ENCODE measurements around the gene SLC30A2.

SLC30A2 gene

GRCh38 chr1:26043765-26044164, 2.2 kb downstream of the SLC30A2 start:
- TF ChIP-seq, protein P1, sequence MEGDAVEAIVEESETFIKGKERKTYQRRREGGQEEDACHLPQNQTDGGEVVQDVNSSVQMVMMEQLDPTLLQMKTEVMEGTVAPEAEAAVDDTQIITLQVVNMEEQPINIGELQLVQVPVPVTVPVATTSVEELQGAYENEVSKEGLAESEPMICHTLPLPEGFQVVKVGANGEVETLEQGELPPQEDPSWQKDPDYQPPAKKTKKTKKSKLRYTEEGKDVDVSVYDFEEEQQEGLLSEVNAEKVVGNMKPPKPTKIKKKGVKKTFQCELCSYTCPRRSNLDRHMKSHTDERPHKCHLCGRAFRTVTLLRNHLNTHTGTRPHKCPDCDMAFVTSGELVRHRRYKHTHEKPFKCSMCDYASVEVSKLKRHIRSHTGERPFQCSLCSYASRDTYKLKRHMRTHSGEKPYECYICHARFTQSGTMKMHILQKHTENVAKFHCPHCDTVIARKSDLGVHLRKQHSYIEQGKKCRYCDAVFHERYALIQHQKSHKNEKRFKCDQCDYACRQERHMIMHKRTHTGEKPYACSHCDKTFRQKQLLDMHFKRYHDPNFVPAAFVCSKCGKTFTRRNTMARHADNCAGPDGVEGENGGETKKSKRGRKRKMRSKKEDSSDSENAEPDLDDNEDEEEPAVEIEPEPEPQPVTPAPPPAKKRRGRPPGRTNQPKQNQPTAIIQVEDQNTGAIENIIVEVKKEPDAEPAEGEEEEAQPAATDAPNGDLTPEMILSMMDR (IDR thresholded peaks at IDR 0.05; ENCODE audit: low read length, missing control alignments): no peak
- no peak for DNase-seq (ENCODE audit: low read depth)
- H3K4me3 ChIP-seq (replicated peaks; ENCODE audit: low read depth, low read length): no peak overlapping the region

DNA sequence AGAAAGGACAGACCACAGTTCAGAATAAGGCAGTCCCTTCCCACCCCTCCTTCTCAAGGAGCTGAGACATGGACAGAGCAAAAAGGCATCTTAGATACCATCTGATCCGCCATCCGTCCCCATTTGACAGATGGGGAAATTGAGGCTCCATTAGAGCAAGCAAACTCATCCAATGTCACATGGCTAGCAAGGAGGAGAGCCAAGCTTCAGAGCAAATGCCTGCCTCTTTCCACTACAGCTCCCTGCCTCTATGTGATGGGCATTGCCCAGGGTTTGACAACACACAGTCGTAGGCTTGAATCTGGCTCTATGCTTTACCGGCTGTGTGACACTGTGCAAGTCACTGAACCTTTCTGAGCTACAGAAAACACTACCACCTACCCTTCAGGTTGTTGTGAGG, 3.9 kb downstream of the SLC30A2 start:
- no peak overlapping the region for H3K4me3 ChIP-seq (replicated peaks; ENCODE audit: low read depth, low read length)
- TF ChIP-seq, protein P1 (IDR thresholded peaks at IDR 0.05; ENCODE audit: low read length, missing control alignments): no peak
- DNase-seq (ENCODE audit: low read depth): no peak

DNA sequence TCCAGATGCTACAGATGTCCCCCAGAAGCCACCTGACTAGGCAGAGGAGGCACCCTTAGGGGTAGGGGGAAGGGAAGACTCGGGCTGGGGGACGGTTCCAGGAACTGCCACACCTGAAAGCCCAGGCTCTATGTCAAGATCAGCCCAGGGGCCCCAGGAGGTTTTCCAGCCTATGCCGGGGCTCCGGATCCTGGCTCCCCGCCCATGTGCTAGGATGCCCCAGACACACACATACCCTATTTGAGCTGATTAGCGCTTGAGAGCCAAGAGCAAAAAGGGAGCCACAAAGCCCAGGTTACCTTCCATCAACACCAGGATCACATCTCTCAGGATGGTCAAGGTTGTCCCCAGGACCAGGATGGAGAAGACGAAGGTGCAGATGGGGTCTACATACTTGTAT, 4.5 kb downstream of the SLC30A2 start:
- TF ChIP-seq, protein P1 (IDR thresholded peaks at IDR 0.05; ENCODE audit: low read length, missing control alignments): no peak
- no peak for DNase-seq (ENCODE audit: low read depth)
- no peak overlapping the region for H3K4me3 ChIP-seq (replicated peaks; ENCODE audit: low read depth, low read length)

DNA sequence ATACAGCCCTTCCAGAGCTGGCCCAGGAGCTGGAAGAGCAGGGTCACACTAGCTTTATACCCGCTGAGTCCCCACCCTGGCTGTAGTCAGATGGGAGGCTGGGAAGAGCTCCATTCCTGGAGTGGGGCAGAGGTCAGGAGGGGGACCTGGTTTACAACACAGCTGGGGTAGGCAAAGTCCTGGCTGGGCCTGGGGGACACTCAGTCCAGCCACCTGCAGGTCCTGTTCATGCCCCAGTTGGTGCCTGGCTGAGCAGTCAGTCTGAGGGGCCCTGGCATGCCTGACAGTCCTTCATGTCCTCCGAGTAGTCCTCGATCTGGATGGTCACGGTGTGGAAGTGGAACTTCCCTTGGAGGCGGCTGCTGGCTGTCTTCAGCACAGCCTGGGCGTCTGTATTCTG, 7.0 kb downstream of the SLC30A2 start:
- no peak for DNase-seq (ENCODE audit: low read depth)
- H3K4me3 ChIP-seq (replicated peaks; ENCODE audit: low read depth, low read length): no peak overlapping the region
- TF ChIP-seq, protein P1 (IDR thresholded peaks at IDR 0.05; ENCODE audit: low read length, missing control alignments): no peak

DNA sequence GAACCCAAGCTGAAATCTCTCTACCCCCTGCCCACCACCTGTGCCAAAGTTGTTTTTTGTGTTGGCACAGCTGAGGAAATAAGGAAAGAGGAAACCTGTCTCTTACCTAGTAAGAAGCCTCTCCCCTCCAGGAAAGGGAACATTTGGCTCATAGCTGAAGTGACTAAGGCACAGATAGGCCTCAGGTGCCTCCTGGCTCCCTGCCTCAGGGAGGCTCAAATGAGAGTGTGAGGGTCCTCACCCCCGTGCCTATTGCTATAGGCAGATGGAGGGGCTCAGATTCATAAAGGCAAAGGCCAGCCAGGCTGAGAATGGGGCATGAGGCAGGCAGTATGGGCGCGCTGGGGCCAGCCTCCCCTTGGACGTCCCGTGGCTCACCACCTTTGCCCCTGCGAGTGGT, 7.4 kb downstream of the SLC30A2 start:
- DNase-seq (ENCODE audit: low read depth): no peak
- TF ChIP-seq, protein P1 (IDR thresholded peaks at IDR 0.05; ENCODE audit: low read length, missing control alignments): no peak
- no peak overlapping the region for H3K4me3 ChIP-seq (replicated peaks; ENCODE audit: low read depth, low read length)

DNA sequence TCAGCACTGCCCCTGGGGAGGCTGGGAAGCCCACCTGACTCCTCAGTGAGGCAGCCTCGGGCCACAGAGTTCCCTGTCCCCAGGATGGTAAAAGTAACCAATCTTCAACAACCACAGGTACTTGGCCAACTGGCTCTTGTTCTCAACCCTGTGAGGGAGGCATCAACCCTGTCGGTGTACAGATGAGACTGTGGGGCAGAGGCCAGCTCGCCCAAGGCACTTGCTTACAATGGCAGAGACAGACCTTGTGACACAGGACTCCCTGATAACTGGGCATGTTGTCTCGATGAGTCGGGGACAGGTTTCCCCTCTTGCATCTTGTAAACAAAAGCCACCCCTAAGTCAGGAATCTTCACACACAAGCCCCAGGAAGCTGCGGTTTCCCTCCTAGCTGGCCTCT, 8.0 kb downstream of the SLC30A2 start:
- TF ChIP-seq, protein P1 (IDR thresholded peaks at IDR 0.05; ENCODE audit: low read length, missing control alignments): no peak
- DNase-seq (ENCODE audit: low read depth): no peak
- H3K4me3 ChIP-seq (replicated peaks; ENCODE audit: low read depth, low read length): no peak overlapping the region

GRCh38 chr1:26036756-26037281, 9.1 kb downstream of the SLC30A2 start:
- H3K4me3 ChIP-seq (replicated peaks; ENCODE audit: low read depth, low read length): no peak overlapping the region
- DNase-seq (ENCODE audit: low read depth): no peak
- TF ChIP-seq, protein P1 (IDR thresholded peaks at IDR 0.05; ENCODE audit: low read length, missing control alignments): no peak

All from fibroblast of pulmonary artery (primary cell).